ENCODE results near the gene SEPTIN5.
A peak's percentile ranks its signal among the peaks of the same experiment; 100 is the strongest.
"Not testable (repeated sequence)": the region's sequence is repeated elsewhere in the genome, so short reads cannot be mapped to it uniquely, and the experiment has no call there.

Gene SEPTIN5

DNA sequence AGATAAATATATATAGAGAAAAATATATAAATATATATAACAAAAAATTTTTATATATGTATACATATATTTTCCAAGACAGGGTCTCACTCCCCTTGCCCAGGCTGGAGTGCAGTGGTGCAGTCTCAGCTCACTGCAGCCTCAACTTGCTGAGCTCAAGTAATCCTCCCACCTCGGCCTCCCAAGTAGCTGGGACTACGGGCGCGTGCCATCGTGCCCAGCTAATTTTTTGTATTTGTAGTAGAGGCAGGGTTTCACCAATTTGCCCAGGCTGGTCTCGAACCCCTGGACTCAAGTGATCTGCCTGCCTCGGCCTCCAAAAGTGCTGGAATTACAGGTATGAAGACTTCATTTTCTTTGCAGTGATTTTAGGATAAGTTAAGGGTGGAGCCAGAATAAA is 38.9 kb upstream of the SEPTIN5 start:
- H3K4me3 ChIP-seq (ENCODE audit: low read depth, low read length) = no peak overlapping the region
- TF ChIP-seq, protein P1, sequence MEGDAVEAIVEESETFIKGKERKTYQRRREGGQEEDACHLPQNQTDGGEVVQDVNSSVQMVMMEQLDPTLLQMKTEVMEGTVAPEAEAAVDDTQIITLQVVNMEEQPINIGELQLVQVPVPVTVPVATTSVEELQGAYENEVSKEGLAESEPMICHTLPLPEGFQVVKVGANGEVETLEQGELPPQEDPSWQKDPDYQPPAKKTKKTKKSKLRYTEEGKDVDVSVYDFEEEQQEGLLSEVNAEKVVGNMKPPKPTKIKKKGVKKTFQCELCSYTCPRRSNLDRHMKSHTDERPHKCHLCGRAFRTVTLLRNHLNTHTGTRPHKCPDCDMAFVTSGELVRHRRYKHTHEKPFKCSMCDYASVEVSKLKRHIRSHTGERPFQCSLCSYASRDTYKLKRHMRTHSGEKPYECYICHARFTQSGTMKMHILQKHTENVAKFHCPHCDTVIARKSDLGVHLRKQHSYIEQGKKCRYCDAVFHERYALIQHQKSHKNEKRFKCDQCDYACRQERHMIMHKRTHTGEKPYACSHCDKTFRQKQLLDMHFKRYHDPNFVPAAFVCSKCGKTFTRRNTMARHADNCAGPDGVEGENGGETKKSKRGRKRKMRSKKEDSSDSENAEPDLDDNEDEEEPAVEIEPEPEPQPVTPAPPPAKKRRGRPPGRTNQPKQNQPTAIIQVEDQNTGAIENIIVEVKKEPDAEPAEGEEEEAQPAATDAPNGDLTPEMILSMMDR (IDR thresholded peaks at IDR 0.05; ENCODE audit: borderline replicate concordance, insufficient read depth, low read depth, low read length) = no peak

GRCh38 chr22:19676437-19676836 is 37.9 kb upstream of the SEPTIN5 start:
- not testable (repeated sequence) for H3K4me3 ChIP-seq (ENCODE audit: low read depth, low read length)

DNA sequence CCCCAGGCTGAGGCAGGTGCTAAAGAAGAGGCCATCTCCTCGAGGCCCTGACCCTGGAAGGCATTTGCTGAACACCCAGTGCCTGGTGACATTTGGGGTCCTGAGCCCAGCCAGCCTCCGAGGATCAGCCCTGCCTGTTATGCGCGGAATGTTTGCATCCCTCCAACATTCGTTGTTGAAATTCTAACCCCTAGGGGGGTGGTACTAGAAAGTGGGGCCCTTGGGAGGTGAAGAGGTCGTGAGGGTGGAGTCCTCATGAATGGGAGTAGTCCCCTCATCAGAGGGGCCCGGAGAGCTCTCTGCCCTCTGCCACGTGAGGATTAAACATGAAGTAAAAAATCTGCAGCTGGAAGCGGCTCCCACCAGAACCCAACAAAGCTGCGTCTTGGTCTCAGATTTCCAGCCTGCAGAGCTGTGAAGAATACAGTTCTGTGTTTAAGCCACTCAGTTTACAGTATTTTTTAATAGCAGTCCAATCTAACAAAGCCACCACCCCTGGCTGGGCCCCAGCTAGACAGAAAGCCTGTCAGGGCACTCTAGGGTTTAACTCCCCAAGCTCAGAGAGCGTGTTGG is 35.3 kb upstream of the SEPTIN5 start:
- no peak overlapping the region for H3K4me3 ChIP-seq (ENCODE audit: low read depth, low read length)
- TF ChIP-seq, protein P1 (IDR thresholded peaks at IDR 0.05; ENCODE audit: borderline replicate concordance, insufficient read depth, low read depth, low read length) = no peak

GRCh38 chr22:19679522-19680101 is 34.7 kb upstream of the SEPTIN5 start:
- TF ChIP-seq, protein P1 (IDR thresholded peaks at IDR 0.05; ENCODE audit: borderline replicate concordance, insufficient read depth, low read depth, low read length) = peak; percentile 81
- no peak overlapping the region for H3K4me3 ChIP-seq (ENCODE audit: low read depth, low read length)

DNA sequence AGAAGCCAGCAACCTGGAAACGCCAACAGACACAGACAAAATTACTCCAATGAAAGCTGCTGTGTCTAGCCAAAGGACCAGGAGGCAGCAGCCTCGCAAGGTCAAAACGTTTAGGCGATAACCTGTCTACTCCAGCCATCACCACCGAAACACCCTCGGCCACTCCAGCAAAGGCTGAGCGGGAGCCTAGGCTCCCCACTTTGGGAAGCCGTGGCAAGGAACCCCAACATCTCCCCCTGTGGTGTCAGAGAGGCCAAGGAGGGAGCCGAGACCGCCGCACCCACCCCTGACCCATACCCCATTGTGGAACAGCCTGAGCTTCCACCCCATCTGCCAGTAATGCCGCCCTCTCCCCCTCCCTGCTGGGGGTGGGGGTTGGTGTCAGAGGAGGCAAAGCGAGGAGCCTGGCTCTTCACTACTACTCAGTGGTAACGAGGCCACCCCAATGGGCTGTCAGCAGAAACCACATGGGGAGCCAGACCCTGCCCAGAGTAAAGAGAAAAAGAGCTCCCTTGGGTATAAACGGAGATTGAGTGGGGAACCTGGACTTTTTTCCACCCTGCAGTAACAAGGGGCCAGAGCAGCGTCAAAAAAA is 33.9 kb upstream of the SEPTIN5 start:
- TF ChIP-seq, protein P1 (IDR thresholded peaks at IDR 0.05; ENCODE audit: borderline replicate concordance, insufficient read depth, low read depth, low read length) = no peak
- no peak overlapping the region for H3K4me3 ChIP-seq (ENCODE audit: low read depth, low read length)

DNA sequence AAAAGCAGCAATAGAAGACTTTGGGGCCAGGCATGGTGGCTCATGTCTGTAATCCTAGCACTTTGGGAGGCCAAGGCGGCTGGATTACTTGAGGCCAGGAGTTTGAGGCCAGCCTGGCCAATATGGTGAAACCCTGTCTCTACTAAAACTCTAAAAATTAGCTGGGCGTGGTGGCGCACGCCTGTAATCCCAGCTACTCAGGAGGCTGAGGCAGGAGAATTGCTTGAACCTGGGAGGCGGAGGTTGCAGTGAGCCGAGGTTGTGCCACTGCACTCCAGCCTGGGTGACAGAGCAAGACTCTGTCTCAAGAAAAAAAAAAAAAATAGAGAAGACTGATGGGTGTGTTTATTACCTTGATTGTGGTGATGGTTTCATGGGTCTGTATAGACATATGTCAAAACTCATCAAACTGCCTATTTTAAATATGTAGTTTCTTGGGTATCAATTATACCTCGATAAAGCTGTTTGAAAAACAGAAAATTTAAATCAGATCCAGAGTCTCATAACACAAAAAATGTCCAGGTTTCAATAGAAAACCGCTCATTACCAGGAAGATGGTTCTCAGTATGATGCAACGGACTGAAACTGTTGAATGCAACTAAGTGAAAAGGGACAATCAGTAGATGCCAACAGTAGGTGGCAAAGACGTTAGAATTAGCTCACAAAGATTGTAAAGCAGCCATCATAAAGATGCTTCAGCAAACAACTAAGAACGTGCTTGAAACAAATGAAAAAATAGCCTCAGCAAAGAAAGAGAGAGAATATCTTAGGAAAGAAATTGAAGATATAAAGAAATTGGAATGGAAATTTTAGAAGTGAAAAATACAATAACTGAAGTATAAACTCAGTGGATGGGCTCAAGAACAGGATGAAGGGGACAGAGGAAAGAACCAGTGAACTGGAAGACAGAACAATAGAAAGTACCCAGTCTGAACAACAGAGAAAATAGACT is 33.1 kb upstream of the SEPTIN5 start:
- TF ChIP-seq, protein P1 (IDR thresholded peaks at IDR 0.05; ENCODE audit: borderline replicate concordance, insufficient read depth, low read depth, low read length) = no peak
- H3K4me3 ChIP-seq (ENCODE audit: low read depth, low read length) = no peak overlapping the region

GRCh38 chr22:19681863-19682245 is 32.4 kb upstream of the SEPTIN5 start:
- H3K4me3 ChIP-seq (ENCODE audit: low read depth, low read length) = no peak overlapping the region
- TF ChIP-seq, protein P1 (IDR thresholded peaks at IDR 0.05; ENCODE audit: borderline replicate concordance, insufficient read depth, low read depth, low read length) = no peak
